Transverse colon (tissue), 4 donors: ENCODE measurements around the gene SLC1A3. TPM values are rescaled to one million over a fixed set of nuclear protein-coding genes. Genes with fewer than 3 reads are reported as not detected.

Source experiments
- DNase-seq: peaks from one replicate; pipeline ENCODE4 v3.0.0-alpha.2; 2019
- H3K27ac ChIP-seq, 4 donors: fragments of 200-600 bp; sonication (generic); 2 replicates each; pipeline ENCODE4 v1.5.1; 2016 to 2018; ENCODE audit warnings: inconsistent platforms in 4 of 4
- H3K27me3 ChIP-seq: fragments of 200-600 bp; sonication (generic); 2 replicates; pipeline ENCODE4 v1.5.1; 2017; ENCODE audit warnings: inconsistent platforms
- H3K36me3 ChIP-seq, 4 donors: fragments of 200-600 bp; sonication (generic); 2 replicates each; pipeline ENCODE4 v1.5.1; 2017 to 2019; ENCODE audit warnings: inconsistent platforms in 4 of 4
- H3K4me1 ChIP-seq, 4 donors: fragments of 200-600 bp; sonication (generic); 2 replicates each; pipeline ENCODE4 v1.5.1; 2017 to 2020; ENCODE audit warnings: inconsistent platforms in 4 of 4
- H3K4me3 ChIP-seq, 4 donors: fragments of 200-600 bp; sonication (generic); 1 replicate in 1 of 4; 2 replicates in 3 of 4; pipeline versions ENCODE4 v1.5.1 to v1.6.1; 2017 to 2019; ENCODE audit warnings: inconsistent platforms in 4 of 4
- H3K9me3 ChIP-seq, 2 donors: fragments of 200-600 bp; sonication (generic); 2 replicates each; pipeline ENCODE4 v1.5.1; 2017 to 2019; ENCODE audit warnings: inconsistent platforms in 2 of 2
- CTCF ChIP-seq, 5 experiments: fragments of 200-600 bp in 3 of 5; fragments of 450-650 bp in 2 of 5; sonication (generic) in 3 of 5; IDR thresholded peaks; 1 replicate in 2 of 5; 2 replicates in 3 of 5; pipeline ENCODE4 v1.5.1; 2016 to 2017; ENCODE audit warnings: antibody characterized with exemption in 5 of 5, inconsistent platforms in 3 of 5, mild to moderate bottlenecking in 2 of 5, moderate library complexity in 1 of 5
- EP300 ChIP-seq: sonication (generic); formaldehyde crosslinking; IDR thresholded peaks from one replicate; pipeline ENCODE4 v1.6.1; 2017; ENCODE audit warnings: antibody characterized with exemption, low read depth
- POLR2A ChIP-seq: fragments of 450-650 bp; IDR thresholded peaks from one replicate; pipeline ENCODE4 v1.6.1; 2016; ENCODE audit warnings: antibody characterized with exemption, mild to moderate bottlenecking, moderate library complexity
- POLR2AphosphoS5 ChIP-seq, 3 donors: sonication (generic); formaldehyde crosslinking; IDR thresholded peaks; one replicate each; pipeline ENCODE4 v1.6.1; 2016; ENCODE audit warnings: antibody characterized with exemption in 3 of 3
- WGBS, 2 donors: methylation state at CpG; one replicate each; pipeline ENCODE4 v1.1.5; 2018; ENCODE audit warnings: low coverage in 1 of 2; 5-methylcytosine and 5-hydroxymethylcytosine counted together
- in situ Hi-C, 4 donors: fragments of 200-750 bp; cut with MboI; loops; one replicate each; pipeline versions ENCODE4 v1.15.0 to v1.15.1; 2017; ENCODE audit warnings: low sequenced_read_pairs in 3 of 4, low pct_ligation_motif_present in 1 of 4, low pct_unique_long_range_greater_than_20kb in 1 of 4
- intact Hi-C: fragments of 100-400 bp; cut with DNase I; formaldehyde crosslinking; loops from one replicate; pipeline ENCODE4 v1.15.1; 2023; ENCODE audit warnings: low total_unique reads
- total RNA-seq, 4 donors: library from RNA; depleted of rRNA; stranded (reverse); fragments of >200 nt; gene quantifications; one replicate each; pipeline ENCODE4 v1.1.0, GENCODE V29; 2016

SLC1A3 gene
- total RNA-seq, 4 donors from 2014 or later: 0.20 to 16.0 (median 4.1) TPM

GRCh38 chr5:36689225-36689624, 82.8 kb downstream of the SLC1A3 start:
- Histone ChIP-seq H3K9me3 (no peaks in the 10 kb centered on the region), H3K4me1 (peaks cover 0 to 11% (median 7%) of the 10 kb centered on the region in 4 donors), H3K27me3 (no peaks in the 10 kb centered on the region), H3K36me3 (no peaks in the 10 kb centered on the region), H3K27ac (no peak overlapping the region), H3K4me3 (no peak overlapping the region)
- WGBS, 2 donors: 82 to 84% methylated on average over 2 to 5 of the region's 5 CpGs
- intact Hi-C loops (no loop called here), in situ Hi-C loops (loop anchor here in 2 of 4 donors (25.0 kb wide), 2 partner anchors 277 to 427 kb away; no protein-coding TSS in a partner anchor)
- no peak for TF ChIP-seq EP300
- no peak for DNase-seq

- Histone ChIP-seq H3K4me1 (peaks cover 0 to 11% (median 7%) of the 10 kb centered on the region in 4 donors), H3K27ac (peak overlapping the region; percentile 33 to 72 (median 70)), H3K4me3 (peak overlapping the region; percentile 18 to 64 (median 44)), H3K27me3 (no peaks in the 10 kb centered on the region), H3K36me3 (no peaks in the 10 kb centered on the region), H3K9me3 (no peaks in the 10 kb centered on the region)
- in situ Hi-C loops (loop anchor here in 3 of 4 donors (10.0 to 25.0 kb wide), 3 partner anchors 276 to 428 kb away; no protein-coding TSS in a partner anchor), intact Hi-C loops (loop anchor here (5.0 kb wide), 1 partner anchor 273 kb away; no protein-coding TSS in a partner anchor)
- peak; percentile 79 for DNase-seq
- WGBS, 2 donors: 6 to 22% methylated on average over 4 to 46 of the region's 50 CpGs
- TF ChIP-seq CTCF (IDR thresholded peaks at IDR 0.05): peak; percentile 76 to 87 (median 82)
- no peak for TF ChIP-seq EP300
Observed at GRCh38 chr5:36690041-36690961, 83.9 kb downstream of the SLC1A3 start.

- Histone ChIP-seq H3K4me3 (no peak overlapping the region), H3K4me1 (peaks cover 0 to 11% (median 7%) of the 10 kb centered on the region in 4 donors), H3K27me3 (no peaks in the 10 kb centered on the region), H3K36me3 (no peaks in the 10 kb centered on the region), H3K9me3 (no peaks in the 10 kb centered on the region), H3K27ac (no peak overlapping the region)
- in situ Hi-C loops: loop anchor here in 3 of 4 donors (10.0 to 25.0 kb wide), 3 partner anchors 276 to 429 kb away; no protein-coding TSS in a partner anchor
- no peak for DNase-seq
- no peak for TF ChIP-seq EP300
- intact Hi-C loops: loop anchor here (5.0 kb wide), 1 partner anchor 274 kb away; no protein-coding TSS in a partner anchor
Observed at GRCh38 chr5:36691226-36691625, 84.8 kb downstream of the SLC1A3 start.

- Histone ChIP-seq H3K36me3 (no peaks in the 10 kb centered on the region), H3K27ac (no peak overlapping the region), H3K4me3 (no peak overlapping the region), H3K4me1 (peaks cover 0 to 11% (median 7%) of the 10 kb centered on the region in 4 donors), H3K27me3 (no peaks in the 10 kb centered on the region), H3K9me3 (no peaks in the 10 kb centered on the region)
- TF ChIP-seq EP300 (no peak), POLR2AphosphoS5 (IDR thresholded peaks at IDR 0.05) (no peak), CTCF (IDR thresholded peaks at IDR 0.05) (no peak), POLR2A (no peak)
- intact Hi-C loops: loop anchor here (5.0 kb wide), 1 partner anchor 275 kb away; no protein-coding TSS in a partner anchor
- DNase-seq: no peak
- in situ Hi-C loops: loop anchor here in 3 of 4 donors (10.0 to 25.0 kb wide), 3 partner anchors 277 to 430 kb away; no protein-coding TSS in a partner anchor
- 47 to 81% methylated on average over 4 to 5 of the region's 5 CpGs for WGBS, 2 donors
Observed at GRCh38 chr5:36691696-36692371, 85.4 kb downstream of the SLC1A3 start.
